RWPE2 (cell line): ENCODE results near the gene PARVA.

Source experiments
- ATAC-seq: fragments of 200-7000 bp; cut with Tn5 transposase; 3 replicates; pipeline ENCODE4 v1.9.1; 2021; ENCODE audit warnings: low read depth
- DNase-seq: peaks from one replicate; pipeline ENCODE4 v3.0.0-alpha.2; 2020; ENCODE audit warnings: low spot score
- H3K27ac ChIP-seq: fragments of 450-650 bp; 2 replicates; pipeline ENCODE4 v1.5.1; 2017; ENCODE audit warnings: mild to moderate bottlenecking; ENCODE audit not compliant: poor library complexity, severe bottlenecking
- H3K27me3 ChIP-seq: fragments of 250-450 bp; sonication (Bioruptor Pico); 2 replicates; pipeline ENCODE4 v1.5.1; 2021; ENCODE audit warnings: mild to moderate bottlenecking, moderate library complexity; ENCODE audit not compliant: insufficient read depth, poor library complexity, severe bottlenecking
- H3K36me3 ChIP-seq: fragments of 250-450 bp; sonication (Bioruptor Pico); 2 replicates; pipeline ENCODE4 v1.5.1; 2020; ENCODE audit warnings: low read depth, mild to moderate bottlenecking, moderate library complexity
- H3K4me1 ChIP-seq: fragments of 250-450 bp; sonication (Bioruptor Pico); 2 replicates; pipeline ENCODE4 v1.5.1; 2021; ENCODE audit warnings: mild to moderate bottlenecking, moderate library complexity; ENCODE audit not compliant: insufficient read depth, poor library complexity, severe bottlenecking
- H3K4me3 ChIP-seq: fragments of 250-450 bp; sonication (Bioruptor Pico); 2 replicates; pipeline ENCODE4 v1.5.1; 2021; ENCODE audit warnings: mild to moderate bottlenecking, moderate library complexity; ENCODE audit not compliant: severe bottlenecking
- H3K9me3 ChIP-seq: fragments of 250-450 bp; sonication (Bioruptor Pico); 2 replicates; pipeline ENCODE4 v1.5.1; 2021; ENCODE audit warnings: mild to moderate bottlenecking, moderate library complexity; ENCODE audit not compliant: severe bottlenecking
- CTCF ChIP-seq: fragments of 450-650 bp; IDR thresholded peaks from one replicate; pipeline ENCODE4 v1.5.1; 2017; ENCODE audit warnings: mild to moderate bottlenecking, moderate library complexity; ENCODE audit not compliant: poor library complexity, severe bottlenecking

PARVA gene

GRCh38 chr11:12523180-12523924 lies 146.0 kb downstream of the PARVA start:
- H3K27ac ChIP-seq: no peak overlapping the region
- H3K4me3 ChIP-seq: no peak overlapping the region
- H3K27me3 ChIP-seq: no peaks in the 10 kb centered on the region
- no peaks in the 10 kb centered on the region for H3K9me3 ChIP-seq
- no peaks in the 10 kb centered on the region for H3K4me1 ChIP-seq
- DNase-seq (no peak), ATAC-seq (no peak)
- no peak for TF ChIP-seq CTCF
- H3K36me3 ChIP-seq: no peaks in the 10 kb centered on the region

- TF ChIP-seq CTCF: no peak
- no peaks in the 10 kb centered on the region for H3K27me3 ChIP-seq
- H3K36me3 ChIP-seq: no peaks in the 10 kb centered on the region
- no peaks in the 10 kb centered on the region for H3K4me1 ChIP-seq
- ATAC-seq: no peak; the same call in 2 of the 3 replicates
- H3K9me3 ChIP-seq: no peaks in the 10 kb centered on the region
- no peak for DNase-seq
- H3K27ac ChIP-seq: no peak overlapping the region
- no peak overlapping the region for H3K4me3 ChIP-seq
Observed at GRCh38 chr11:12524865-12525264, 147.5 kb downstream of the PARVA start.

GRCh38 chr11:12525466-12526055 lies 148.2 kb downstream of the PARVA start:
- H3K4me1 ChIP-seq: no peaks in the 10 kb centered on the region
- no peaks in the 10 kb centered on the region for H3K36me3 ChIP-seq
- ATAC-seq: no peak
- H3K27ac ChIP-seq: no peak overlapping the region
- DNase-seq: no peak
- no peaks in the 10 kb centered on the region for H3K9me3 ChIP-seq
- H3K27me3 ChIP-seq: no peaks in the 10 kb centered on the region
- no peak for TF ChIP-seq CTCF
- no peak overlapping the region for H3K4me3 ChIP-seq

GRCh38 chr11:12526789-12527188 lies 149.4 kb downstream of the PARVA start:
- H3K27ac ChIP-seq: no peak overlapping the region
- TF ChIP-seq CTCF: no peak
- no peaks in the 10 kb centered on the region for H3K4me1 ChIP-seq
- no peak overlapping the region for H3K4me3 ChIP-seq
- no peaks in the 10 kb centered on the region for H3K9me3 ChIP-seq
- DNase-seq (no peak), ATAC-seq (no peak)
- no peaks in the 10 kb centered on the region for H3K27me3 ChIP-seq
- H3K36me3 ChIP-seq: no peaks in the 10 kb centered on the region

- ATAC-seq (no peak), DNase-seq (no peak)
- no peaks in the 10 kb centered on the region for H3K27me3 ChIP-seq
- no peak for TF ChIP-seq CTCF
- no peaks in the 10 kb centered on the region for H3K36me3 ChIP-seq
- no peak overlapping the region for H3K27ac ChIP-seq
- H3K9me3 ChIP-seq: no peaks in the 10 kb centered on the region
- no peaks in the 10 kb centered on the region for H3K4me1 ChIP-seq
- no peak overlapping the region for H3K4me3 ChIP-seq
Observed at GRCh38 chr11:12528487-12528886, 151.1 kb downstream of the PARVA start.
